CD4-positive, alpha-beta T cell treated with Interleukin-4 for 1 hour (primary cell): ENCODE measurements around the gene SPPL2B.
"Not testable (repeated sequence)": the region's sequence is repeated elsewhere in the genome, so short reads cannot be mapped to it uniquely, and the experiment has no call there.

ENCODE experiments used
- DNase-seq, 2 donors: peaks; one replicate each; pipeline ENCODE4 v3.0.0-alpha.2; 2020 to 2022

Gene SPPL2B

DNA sequence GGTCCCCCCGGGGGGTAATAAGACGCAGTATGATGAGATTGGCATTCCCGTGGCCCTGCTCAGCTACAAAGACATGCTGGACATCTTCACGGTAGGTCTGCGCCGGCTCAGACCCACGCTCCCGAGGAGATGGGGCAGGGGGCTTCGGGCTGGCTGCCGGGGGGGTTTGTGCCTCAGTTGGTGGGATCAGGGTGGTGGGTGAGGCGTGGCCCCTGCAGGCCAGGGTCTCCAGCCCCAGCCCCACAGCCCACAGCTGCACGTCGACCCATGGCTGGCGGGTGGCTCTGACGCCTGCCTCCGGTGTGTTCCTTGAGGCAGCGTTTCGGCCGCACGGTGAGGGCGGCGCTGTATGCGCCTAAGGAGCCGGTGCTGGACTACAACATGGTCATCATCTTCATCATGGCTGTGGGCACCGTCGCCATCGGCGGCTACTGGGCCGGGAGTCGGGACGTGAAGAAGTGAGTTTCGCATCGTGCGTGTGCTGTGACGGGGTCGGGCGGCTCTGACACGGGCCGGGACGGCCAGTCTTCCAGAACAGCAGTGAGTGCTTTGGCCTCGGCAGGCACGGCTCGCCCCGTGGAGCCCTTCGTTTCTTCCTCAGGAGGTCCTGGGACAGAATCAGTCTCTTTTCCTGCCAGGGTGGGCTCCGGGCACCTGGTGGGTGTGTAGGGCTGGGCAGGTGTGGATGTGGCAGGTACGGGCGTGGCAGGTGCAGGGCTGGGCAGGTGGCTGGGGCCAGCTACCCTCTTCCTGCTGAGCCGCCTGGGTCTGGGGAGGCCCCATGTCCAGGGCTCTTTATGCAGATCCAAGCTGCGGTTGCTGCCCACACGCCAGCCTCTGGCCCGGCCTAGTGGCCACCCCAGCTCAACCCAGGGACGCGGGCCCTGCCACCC lies 10.5 kb downstream of the SPPL2B start:
- DNase-seq = no peak

GRCh38 chr19:2339644-2340310 lies 11.3 kb downstream of the SPPL2B start:
- no peak for DNase-seq

GRCh38 chr19:2340496-2341243 lies 12.2 kb downstream of the SPPL2B start:
- DNase-seq = no peak

GRCh38 chr19:2341244-2341751 lies 12.8 kb downstream of the SPPL2B start:
- DNase-seq = no peak

- DNase-seq = no peak
These were observed 13.5 kb downstream of the SPPL2B start for GRCh38 chr19:2341982-2342381.

- no peak for DNase-seq
These were observed 14.3 kb downstream of the SPPL2B start for GRCh38 chr19:2342656-2343288.

- no peak for DNase-seq
These were observed 15.0 kb downstream of the SPPL2B start for GRCh38 chr19:2343289-2343982.

- no peak for DNase-seq
These were observed 15.9 kb downstream of the SPPL2B start for GRCh38 chr19:2344381-2344870.

- no peak for DNase-seq
These were observed 16.6 kb downstream of the SPPL2B start for GRCh38 chr19:2345076-2345475.

DNA sequence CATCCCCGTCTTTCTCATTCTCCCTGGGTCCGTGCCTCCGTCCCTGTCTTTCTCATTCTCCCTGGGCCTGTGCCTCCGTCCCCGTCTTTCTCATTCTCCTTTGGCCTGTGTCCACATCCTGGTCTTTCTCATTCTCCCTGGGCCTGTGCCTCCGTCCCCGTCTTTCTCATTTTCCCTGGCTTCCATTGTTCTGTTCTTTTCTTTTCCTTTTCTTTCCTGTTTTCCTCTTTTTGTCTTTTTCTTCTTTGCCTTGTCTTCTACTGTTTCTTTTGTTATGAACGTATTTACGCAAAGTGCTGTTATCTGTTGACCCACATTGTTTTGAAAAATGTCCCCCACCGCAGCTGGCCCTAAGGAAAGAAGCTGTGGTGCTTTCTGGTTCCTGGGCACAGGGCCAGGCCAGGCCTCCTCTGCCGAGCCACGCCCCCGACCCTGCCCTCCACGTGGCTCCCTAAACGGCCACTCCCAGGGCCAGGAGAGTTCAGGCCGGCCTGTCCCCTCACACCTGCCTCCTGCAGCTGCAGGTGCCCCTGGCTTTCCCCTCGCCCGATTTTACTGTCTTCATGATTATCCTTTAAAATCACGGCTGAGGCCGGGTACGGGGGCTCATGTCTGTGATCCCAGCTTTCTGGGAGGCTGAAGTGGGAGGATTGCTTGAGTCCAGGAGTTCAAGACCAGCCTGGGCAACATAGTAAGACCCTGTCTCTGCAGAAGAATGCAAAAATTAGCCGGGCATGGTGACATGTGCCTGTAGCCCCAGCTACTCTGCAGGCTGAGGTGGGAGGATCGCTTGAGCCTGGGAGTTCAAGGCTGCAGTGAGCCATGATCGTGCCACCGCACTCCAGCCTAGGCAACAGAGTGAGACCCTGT lies 17.5 kb downstream of the SPPL2B start:
- no peak for DNase-seq

- not testable (repeated sequence) for DNase-seq
These were observed 21.3 kb downstream of the SPPL2B start for GRCh38 chr19:2349818-2350217.

GRCh38 chr19:2350656-2351055 lies 22.2 kb downstream of the SPPL2B start:
- no peak for DNase-seq

DNA sequence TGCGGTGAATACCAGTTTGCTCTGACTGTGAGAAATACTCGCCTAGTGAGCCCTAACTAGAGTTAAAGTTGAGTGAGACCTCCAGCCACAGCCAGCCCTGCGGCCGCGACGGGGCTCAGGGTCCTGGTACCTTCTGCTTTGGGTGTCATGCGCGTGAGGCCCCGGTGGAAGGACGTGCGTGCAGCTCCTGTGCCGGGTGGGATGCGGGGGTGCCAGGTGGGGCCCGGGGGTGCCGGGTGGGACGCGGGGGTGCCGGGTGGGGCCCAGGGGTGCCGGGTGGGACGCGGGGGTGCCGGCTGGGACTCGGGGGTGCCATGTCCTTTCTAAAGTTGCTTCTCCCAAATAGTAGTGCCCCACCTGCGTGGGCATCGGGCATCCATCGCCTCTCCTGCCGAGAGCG lies 23.1 kb downstream of the SPPL2B start:
- no peak for DNase-seq

GRCh38 chr19:2352121-2352520 lies 23.6 kb downstream of the SPPL2B start:
- DNase-seq = no peak

DNA sequence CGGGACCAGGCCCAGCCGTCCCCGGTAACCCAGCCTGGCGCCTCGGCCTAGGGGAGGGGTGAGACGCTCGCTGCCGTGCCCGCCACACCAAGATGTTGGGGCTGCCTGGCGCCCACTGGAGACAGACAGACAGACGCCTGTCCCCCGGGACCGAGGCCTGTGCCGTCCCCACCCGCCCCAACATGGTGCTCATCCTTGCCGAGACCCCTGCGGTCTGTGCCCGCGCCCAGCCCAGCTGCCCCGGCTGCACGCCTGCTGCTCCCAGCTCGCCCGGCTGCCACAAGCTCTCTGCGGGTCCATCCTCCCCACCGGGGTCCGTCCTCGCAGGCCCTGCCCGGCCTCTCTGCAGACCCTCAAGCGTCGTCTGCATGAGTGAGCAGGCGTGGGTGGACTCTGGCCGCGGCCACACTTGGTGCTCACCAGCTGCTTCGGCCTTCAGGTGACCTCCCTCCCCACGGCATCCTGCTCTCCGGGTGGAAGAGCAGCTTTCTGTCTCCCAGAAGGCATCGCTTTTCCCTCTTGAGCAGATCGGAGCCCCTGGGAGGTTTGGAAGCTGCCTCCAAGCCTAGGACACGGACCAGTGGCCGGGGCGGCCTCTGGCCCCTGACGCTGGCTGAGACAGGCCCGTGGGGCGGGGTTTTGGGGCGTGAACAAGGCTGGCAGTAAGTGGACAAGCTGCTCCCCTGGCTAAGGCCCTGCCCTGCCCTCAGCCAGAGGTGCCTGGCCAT lies 24.8 kb downstream of the SPPL2B start:
- no peak for DNase-seq

DNA sequence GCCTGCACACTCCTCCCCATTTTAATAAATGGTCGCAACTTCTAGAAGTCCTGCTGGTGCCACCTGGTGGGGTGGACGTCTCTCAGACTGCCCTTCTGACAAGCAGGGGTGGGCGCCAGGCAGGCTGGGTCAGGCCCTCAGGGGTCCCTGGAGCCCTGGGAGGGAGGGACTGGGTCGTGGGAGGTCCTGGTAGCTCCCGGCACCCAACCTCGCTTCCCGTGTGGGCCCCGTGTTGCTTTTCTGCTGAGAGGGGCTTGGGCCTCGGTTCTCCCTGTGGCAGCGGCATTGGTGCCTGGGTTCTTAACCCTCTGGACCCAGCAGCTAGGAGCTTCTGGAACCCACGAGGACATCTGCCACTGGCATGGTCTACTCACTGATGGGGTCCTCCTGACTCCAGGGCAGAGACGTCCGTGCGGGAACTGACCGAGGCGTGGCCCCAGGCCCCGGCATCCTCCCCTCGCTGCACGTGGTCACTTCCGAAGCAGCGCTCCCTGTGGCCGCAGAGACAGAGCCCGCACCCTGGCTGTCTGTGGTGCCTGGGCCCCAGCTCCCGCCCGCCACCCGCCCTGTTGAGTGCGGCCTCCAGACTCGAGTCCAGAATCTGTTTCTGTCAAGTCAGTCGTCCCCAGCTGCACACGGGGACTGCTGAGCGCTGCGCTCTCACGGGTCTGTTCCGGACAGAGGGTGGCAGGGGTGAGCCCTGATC lies 25.6 kb downstream of the SPPL2B start:
- no peak for DNase-seq

- DNase-seq = no peak
These were observed 26.2 kb downstream of the SPPL2B start for GRCh38 chr19:2354670-2355069.

- no peak for DNase-seq
These were observed 26.9 kb downstream of the SPPL2B start for GRCh38 chr19:2355168-2356035.
